ENCODE measurements around the gene MACROH2A1.

MACROH2A1 gene

DNA sequence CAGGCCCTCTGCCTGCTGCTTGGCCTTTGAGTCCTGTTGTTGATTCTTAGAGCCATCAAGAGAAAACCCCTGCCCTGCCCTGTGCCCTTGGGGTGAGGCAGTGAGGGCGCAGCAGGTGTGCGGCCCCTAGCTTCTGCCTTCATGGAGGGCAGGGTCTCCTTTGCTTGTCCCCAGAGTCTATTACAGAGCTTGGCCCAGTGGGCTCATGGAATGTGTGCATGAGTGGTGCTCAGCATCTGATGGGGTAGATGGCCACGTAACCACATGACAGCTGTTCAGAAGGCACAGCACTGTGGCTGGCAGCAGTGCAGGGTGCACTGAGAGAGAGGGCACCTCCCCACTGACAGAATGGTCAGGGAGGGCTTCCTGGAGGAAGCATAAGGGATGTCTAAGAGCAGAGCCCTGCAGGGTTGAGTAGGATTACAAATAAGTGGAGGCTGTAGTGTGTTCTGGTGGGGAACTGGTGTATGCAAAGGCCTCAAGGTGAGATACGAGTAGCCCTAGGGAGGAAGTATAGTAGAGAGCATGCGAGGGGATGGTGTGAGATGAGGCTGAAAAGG lies 70.8 kb downstream of the MACROH2A1 start:
- DNase-seq, result no peak

DNA sequence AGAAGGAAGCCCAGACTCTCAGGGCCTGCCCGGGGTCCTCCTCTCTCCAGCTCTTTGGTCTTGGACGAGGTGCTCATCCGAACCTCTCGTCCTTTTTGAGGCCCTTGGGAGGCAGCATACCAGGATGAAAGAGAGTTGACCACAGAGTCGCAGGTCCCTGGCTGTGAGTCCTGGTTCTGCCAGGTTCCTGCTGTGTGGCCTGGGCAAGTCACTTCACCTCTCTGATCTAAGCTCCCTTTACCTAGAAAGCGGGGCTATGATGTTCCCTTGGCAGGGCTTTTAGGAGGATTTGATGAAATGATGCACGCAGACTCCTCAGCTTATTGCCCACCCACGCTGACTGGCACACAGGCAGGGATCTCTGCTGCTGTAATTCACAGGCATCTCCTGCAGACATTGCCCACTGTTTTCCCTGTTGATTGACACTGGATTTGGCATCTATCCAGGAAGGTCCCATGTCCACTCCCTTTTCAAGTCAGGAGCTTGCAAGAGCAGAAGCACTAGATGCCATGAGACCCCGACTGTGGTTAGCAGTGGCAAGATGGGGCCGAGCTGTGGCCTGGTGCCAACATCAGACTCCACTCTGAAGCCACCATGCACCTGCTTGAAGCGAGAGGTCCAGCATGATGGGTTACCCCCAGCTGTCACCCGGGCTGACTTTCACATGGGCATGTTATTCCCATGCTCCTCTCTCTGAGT lies 71.5 kb downstream of the MACROH2A1 start:
- DNase-seq, result no peak

DNA sequence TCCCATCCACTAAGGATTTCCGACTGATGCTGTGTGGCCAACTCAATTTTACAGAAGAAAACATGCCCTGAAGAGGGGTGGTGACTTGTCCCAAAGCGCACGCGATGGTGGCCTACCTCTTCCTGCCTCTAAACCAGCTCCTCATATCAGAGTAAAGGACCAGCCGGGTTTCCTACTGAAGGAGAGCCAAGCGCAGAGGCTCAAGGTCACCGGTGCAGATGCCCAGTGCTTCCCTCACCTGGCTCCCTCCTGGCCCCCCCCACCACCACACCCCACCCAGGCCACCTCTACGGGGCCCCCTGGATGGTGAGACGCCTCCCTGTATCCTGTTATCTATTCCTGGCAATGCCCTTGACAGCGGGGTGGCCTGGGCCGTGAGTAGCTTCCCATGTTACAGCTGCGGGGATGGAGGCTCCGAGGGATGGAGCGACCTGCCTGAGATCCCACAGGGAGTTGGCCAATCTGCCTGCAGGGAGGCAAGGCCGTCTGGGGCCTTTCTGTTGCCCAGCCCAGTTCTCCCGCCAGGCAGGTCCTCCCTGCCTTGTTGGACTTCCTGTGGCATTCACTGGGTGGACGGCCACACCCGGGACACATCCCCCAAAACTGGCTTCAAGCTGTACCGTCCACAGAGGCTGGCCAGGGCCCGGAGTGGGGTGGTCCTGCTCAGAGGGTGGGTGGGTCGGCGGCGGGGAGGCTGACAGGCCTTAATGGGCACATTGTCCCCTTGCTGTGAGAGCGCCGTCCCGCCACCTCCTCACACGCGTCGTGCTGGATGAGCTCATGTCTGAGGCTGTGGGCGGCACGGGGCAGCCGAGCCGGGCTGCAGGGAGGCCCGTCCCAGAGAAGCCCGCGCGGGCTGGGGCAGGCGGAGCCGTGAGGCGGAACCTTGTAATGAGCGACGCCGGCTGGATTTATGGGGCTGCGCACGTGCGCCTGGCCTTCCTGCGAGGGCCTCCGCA lies 72.5 kb downstream of the MACROH2A1 start:
- DNase-seq, result no peak

GRCh38 chr5:135324897-135325650 lies 74.0 kb downstream of the MACROH2A1 start:
- DNase-seq, result peak; percentile 72

DNA sequence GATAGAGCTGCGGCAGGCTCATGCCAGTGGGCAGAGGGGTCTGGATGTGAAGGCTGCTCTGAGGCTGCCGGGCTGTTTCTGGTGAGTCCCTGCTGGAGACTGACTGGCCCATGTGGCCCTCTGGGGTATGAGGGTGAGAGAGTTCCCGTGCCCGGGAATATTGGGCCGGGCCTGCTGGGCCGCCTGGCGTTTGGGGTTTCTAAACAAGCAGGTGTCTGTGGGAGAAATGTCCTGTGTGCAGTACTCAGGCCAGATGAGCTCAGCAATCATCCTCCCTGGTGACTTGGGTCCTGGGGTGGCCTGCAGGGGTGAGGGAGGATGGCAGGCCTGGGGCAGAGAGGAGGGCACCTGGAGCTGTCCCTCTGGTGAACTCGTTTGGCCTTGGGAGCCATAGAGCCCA lies 74.9 kb downstream of the MACROH2A1 start:
- DNase-seq, result peak; percentile 2

- DNase-seq, result peak; percentile 0
Measured at GRCh38 chr5:135323701-135324132, 75.3 kb downstream of the MACROH2A1 start.

DNA sequence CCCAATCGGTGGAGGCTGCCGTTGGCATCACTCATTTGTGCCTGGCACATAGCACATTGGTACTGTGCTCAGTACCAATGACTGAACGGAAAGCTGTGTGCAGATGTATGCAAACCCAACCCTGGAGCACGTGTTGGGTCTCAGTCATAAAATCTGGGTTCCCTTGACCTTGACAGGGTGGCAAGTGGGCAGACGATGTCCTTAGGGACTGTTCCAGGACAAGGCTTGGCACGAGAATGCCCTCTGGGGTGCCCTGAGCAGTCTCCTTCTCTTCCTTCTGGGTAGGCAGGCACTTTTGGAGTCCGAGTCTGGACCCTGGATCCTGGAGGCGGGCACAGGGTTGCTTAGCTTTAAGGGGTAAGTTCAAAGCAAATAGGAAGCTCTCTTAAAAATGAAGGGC lies 75.8 kb downstream of the MACROH2A1 start:
- peak; percentile 5 for DNase-seq

GRCh38 chr5:135322744-135323143 lies 76.3 kb downstream of the MACROH2A1 start:
- no peak for DNase-seq

GRCh38 chr5:135322271-135322670 lies 76.8 kb downstream of the MACROH2A1 start:
- no peak for DNase-seq

DNA sequence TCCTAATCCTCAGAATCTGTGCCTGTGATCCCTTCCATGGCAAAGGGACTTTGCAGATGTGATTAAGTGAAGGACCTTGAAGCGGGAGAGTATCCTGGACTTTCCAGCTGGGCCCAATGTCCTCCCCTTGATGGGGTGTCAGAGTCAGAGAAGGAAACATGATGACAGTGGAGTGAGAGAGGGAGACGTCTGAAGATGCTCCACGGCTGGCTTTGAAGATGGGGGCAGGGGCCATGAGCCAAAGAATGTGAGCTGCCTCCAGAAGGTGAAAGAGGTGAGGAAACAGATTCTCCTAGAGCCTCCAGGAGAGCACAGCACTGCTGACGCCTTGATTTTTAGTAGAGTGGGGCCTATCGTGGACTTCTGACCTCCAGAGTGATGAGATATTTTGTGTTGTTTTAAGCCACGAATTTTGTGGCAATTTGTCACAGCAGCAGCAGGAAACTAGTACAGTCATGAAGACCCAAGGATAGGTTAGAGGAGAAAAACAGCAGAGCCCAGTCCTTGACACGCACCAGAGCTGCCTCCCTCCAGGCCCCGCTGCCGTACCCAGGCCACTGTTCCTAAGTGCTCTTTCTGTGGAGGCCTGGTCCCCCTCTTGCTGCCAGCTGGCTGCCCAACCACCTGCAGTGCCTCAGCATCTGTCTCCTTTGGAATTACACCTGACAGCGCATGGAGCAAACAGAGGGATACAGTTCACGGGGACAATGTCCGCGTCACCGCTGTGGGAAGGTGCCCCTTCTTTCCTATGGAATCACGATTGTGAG lies 78.1 kb downstream of the MACROH2A1 start:
- DNase-seq, result no peak

- peak; percentile 4 for DNase-seq
Measured at GRCh38 chr5:135319928-135320606, 79.0 kb downstream of the MACROH2A1 start.

DNA sequence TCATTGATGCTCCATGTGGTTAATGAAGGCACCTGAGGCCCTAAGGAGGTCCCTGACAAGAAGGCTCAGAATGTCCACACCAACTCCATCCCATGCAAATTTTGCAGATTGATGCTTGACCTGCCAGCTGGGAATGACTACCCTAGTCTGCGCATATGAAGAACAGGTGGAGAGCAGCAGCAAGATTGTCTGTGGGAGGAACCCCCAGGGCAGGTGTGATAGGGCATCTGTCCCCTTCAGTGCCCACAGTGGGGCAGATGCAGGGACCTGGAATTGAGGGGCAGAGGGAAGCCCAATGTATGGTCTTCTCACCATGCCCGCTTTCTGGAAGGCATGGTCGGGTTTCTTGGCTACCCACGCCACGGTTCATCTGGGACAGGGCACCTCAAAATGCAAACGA lies 79.6 kb downstream of the MACROH2A1 start:
- DNase-seq, result peak; percentile 0

- no peak for DNase-seq
Measured at GRCh38 chr5:135318924-135319323, 80.1 kb downstream of the MACROH2A1 start.

DNA sequence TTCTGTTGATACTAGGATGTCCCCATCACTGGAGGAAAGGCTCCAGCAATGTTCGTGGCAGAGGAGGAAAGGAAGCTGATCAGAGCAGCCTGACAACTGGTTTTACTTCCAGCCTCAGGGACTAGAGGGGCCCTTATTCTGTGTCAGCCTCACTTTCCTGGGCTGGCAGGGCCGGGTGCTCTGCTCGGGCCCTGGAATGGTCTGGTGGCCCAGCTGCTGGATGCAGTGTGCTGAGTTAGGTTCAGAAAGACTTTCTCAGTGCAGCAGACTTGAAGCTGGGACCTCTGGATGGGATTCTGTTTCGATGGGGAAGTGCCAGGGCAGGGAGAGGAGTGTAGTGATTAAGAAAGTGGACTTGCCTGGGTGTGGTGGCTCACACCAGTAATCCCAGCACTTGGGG lies 81.0 kb downstream of the MACROH2A1 start:
- DNase-seq, result no peak

DNA sequence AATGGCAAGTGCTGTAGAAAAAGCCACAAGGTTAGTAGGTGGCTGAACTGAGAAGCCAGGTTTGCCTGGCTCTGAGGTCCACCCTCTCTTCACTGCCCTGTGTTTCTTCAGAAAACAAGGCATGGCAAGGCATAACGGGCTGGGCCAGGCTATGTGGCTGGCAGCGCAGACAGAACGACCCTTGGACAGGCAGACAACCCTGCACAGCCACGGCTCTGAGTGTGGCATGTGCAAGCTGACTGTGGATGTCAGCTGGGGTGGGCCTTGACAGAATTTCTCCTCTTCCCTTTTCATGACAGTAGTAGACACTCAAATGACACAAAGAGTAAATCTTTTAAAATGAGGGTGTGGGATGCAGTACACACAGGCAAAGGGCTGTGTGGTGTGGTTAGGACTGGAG lies 81.7 kb downstream of the MACROH2A1 start:
- DNase-seq, result peak; percentile 1

- DNase-seq, result no peak
Measured at GRCh38 chr5:135315386-135315785, 83.6 kb downstream of the MACROH2A1 start.

DNA sequence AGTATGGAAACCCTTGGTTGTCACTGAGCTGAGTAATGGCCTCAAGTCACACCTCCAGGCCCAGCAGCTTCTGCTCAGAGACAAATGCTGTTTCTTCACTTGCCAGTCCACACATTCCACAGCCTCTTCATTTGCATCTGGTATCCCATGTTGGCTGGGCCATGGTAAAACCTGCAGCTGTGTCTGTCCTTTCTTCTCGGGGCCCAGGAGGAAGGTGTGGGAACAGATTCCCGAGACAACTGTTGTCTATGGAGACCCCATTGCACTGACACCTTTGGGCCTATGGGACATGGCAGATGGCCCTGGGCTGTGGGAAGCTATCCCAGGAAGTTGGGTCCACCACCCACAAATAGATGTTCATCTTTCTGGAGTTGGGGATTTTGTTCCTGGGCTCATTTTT lies 85.1 kb downstream of the MACROH2A1 start:
- DNase-seq, result no peak

DNA sequence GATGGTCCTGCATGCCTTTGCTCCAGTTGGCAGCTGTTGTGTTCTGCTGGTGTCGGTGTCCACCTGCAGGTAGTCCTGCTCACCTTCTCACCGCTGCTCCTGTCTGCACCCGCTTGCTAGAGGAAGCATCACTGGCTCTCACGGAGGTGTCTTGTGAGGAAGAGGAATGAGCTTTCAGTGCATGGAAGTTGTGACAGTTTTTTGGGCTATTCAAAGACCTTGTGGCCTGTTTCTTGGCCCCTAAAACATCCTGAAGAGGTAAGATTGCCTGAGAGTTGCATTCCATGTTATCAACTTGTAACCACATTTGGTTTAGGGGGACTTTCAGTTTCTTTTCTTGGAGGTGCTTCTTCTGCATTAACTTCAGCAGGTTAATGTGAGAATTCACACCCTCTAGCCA lies 85.6 kb downstream of the MACROH2A1 start:
- DNase-seq, result no peak

DNA sequence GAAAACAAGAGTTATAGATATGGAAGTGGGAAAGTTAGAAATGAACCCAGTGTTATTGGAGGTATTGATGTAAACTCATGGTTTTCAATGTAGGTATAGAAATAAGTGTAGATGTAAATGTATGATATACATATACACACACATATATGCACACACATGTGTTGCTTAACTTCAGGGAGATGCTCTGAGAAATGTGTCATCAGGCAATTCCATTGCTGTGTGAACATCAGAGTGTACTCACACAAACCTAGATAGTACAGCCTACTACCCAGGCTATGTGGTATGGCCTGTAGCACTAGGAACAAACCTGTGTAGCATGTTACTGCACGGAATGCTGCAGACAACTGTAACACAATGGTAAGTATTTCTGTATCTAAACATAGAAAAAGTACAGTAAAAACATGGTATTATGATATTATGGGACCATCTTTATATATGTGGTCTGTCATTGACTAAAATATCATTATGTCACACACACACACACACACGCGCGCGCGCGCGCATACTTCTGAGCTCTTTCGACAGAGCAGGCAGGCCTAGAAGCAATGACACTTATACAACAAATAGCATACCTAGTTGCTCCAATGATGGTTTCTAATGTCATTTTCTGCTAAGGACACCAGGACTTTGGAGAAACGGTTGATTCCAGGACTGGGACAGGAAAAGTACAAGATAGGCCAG lies 86.6 kb downstream of the MACROH2A1 start:
- no peak for DNase-seq

DNA sequence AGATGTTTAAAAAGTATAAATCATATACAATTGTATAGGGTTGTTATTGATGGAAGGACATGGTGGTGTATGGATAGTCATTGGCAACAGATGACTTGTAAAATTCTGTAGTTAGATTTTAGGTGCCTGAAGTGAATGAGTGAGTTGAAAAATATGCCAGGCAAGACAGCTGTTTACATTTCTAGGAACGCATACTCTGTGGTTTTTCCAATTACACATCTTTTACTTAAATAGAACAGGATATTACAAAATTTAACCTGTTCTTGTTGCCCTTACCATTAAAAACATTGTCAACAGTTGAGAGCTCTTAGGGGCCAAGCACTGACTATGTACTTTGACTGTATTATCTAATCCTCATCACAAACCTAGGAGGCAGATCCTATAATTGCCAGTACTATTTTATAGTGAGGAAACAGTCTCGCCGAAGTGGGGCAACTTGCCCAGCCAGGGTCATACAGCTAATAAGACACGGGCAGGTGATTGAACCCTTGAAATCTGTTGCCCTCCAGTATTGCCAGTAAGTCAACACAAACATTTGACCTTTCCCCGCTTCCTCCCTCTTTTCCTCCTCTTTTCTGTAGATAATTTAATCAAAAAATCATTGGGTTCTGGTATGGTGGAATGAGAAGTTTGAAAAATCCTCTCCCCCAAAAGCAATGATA lies 88.6 kb downstream of the MACROH2A1 start:
- DNase-seq, result no peak

All from CD4-positive, alpha-beta T cell treated with Interleukin-17A for 4 hours (primary cell).